KG1 (cell line): ENCODE data around the gene LMNA.

Source experiments
- DNase-seq: peaks from one replicate; lab custom pipeline; 2025; lab: John Stamatoyannopoulos, UW

LMNA gene

GRCh38 chr1:156143765-156144489 is 29.4 kb downstream of the LMNA start:
- DNase-seq = no peak

- no peak for DNase-seq
These were observed 30.2 kb downstream of the LMNA start for GRCh38 chr1:156144742-156145141.

- no peak for DNase-seq
These were observed 31.1 kb downstream of the LMNA start for GRCh38 chr1:156145650-156146019.

GRCh38 chr1:156146020-156146768 is 31.7 kb downstream of the LMNA start:
- peak; percentile 70 for DNase-seq

GRCh38 chr1:156146769-156147405 is 32.4 kb downstream of the LMNA start:
- no peak for DNase-seq

GRCh38 chr1:156148216-156148615 is 33.7 kb downstream of the LMNA start:
- DNase-seq = peak; percentile 85

GRCh38 chr1:156149374-156150332 is 35.1 kb downstream of the LMNA start:
- no peak for DNase-seq

GRCh38 chr1:156150333-156151011 is 36.0 kb downstream of the LMNA start:
- no peak for DNase-seq

- DNase-seq = no peak
These were observed 36.7 kb downstream of the LMNA start for GRCh38 chr1:156151093-156151688.

GRCh38 chr1:156152628-156153027 is 38.1 kb downstream of the LMNA start:
- no peak for DNase-seq

GRCh38 chr1:156153362-156153761 is 38.9 kb downstream of the LMNA start, which contains the start of gene SEMA4A:
Gene SEMA4A (plus strand): TSS chr1:156153585. CDS start chr1:156154579, 994 bp downstream.
- DNase-seq = no peak

- no peak for DNase-seq
These were observed 39.8 kb downstream of the LMNA start for GRCh38 chr1:156154317-156154749.

- no peak for DNase-seq
These were observed 41.4 kb downstream of the LMNA start for GRCh38 chr1:156155756-156156510.

- no peak for DNase-seq
These were observed 43.0 kb downstream of the LMNA start for GRCh38 chr1:156157506-156157905.

GRCh38 chr1:156157966-156158365 is 43.5 kb downstream of the LMNA start:
- DNase-seq = no peak

GRCh38 chr1:156160000-156160742 is 45.7 kb downstream of the LMNA start:
- no peak for DNase-seq

GRCh38 chr1:156160743-156161171 is 46.2 kb downstream of the LMNA start:
- DNase-seq = no peak

GRCh38 chr1:156162430-156163037 is 48.0 kb downstream of the LMNA start:
- no peak for DNase-seq

GRCh38 chr1:156163712-156164111 is 49.2 kb downstream of the LMNA start:
- DNase-seq = no peak
